ENCODE results near the gene DTX1.

The DTX1 gene

GRCh38 chr12:113135178-113136127, 78.9 kb downstream of the DTX1 start, which contains the start of gene RASAL1:
RASAL1 (minus strand) TSS chr12:113135761; CDS start chr12:113135462, 299 bp downstream.
- WGBS (ENCODE audit: insufficient coverage) = 8% methylated on average over 50 of the region's 68 CpGs
- Histone ChIP-seq H3K36me3 (ENCODE audit: control insufficient read depth in 4 of 4, insufficient read depth in 4 of 4, low read length in 3 of 4) (no peaks in the 10 kb centered on the region), H3K27me3 (replicated peaks in 2 of 5; ENCODE audit: control insufficient read depth in 4 of 5, insufficient read depth in 5 of 5, low read length in 4 of 5) (peaks cover 0 to 10% (median 2%) of the 10 kb centered on the region in 5 experiments), H3K27ac (ENCODE audit: insufficient read depth in 1 of 2, low read depth in 1 of 2, low read length in 2 of 2, poor library complexity in 1 of 2, severe bottlenecking in 2 of 2) (no peak within 1 kb of the TSS), H3K4me3 (ENCODE audit: control insufficient read depth in 1 of 7, extremely low read depth in 1 of 7, insufficient read depth in 4 of 7, low read depth in 2 of 7, low read length in 6 of 7) (peak within 1 kb of the TSS; percentile 17 to 74 (median 53)), H3K4me1 (ENCODE audit: control extremely low read depth in 1 of 4, control insufficient read depth in 4 of 4, insufficient read depth in 4 of 4, low read length in 3 of 4) (peaks cover 3 to 27% (median 19%) of the 10 kb centered on the region in 4 experiments), H3K9me3 (ENCODE audit: control extremely low read depth in 1 of 5, control insufficient read depth in 4 of 5, insufficient read depth in 2 of 5, low read depth in 1 of 5, low read length in 4 of 5) (no peaks in the 10 kb centered on the region)
- peak; percentile 81 to 88 (median 85) for DNase-seq
- POLR2A ChIA-PET = no interaction called here
- CTCF ChIA-PET = interaction anchor here (0.6 to 11.0 kb wide), 7 partner anchors 15 to 87 kb away, joined by 3 to 149 read pairs (median 14); partner anchors contain the start of gene CFAP73

GRCh38 chr12:113136128-113136989, 79.8 kb downstream of the DTX1 start:
- no peaks in the 10 kb centered on the region for H3K9me3 ChIP-seq (ENCODE audit: control extremely low read depth in 1 of 5, control insufficient read depth in 4 of 5, insufficient read depth in 2 of 5, low read depth in 1 of 5, low read length in 4 of 5)
- peaks cover 3 to 27% (median 19%) of the 10 kb centered on the region in 4 experiments for H3K4me1 ChIP-seq (ENCODE audit: control extremely low read depth in 1 of 4, control insufficient read depth in 4 of 4, insufficient read depth in 4 of 4, low read length in 3 of 4)
- H3K27me3 ChIP-seq (replicated peaks in 2 of 5; ENCODE audit: control insufficient read depth in 4 of 5, insufficient read depth in 5 of 5, low read length in 4 of 5) = peaks cover 0 to 10% (median 2%) of the 10 kb centered on the region in 5 experiments
- no peaks in the 10 kb centered on the region for H3K36me3 ChIP-seq (ENCODE audit: control insufficient read depth in 4 of 4, insufficient read depth in 4 of 4, low read length in 3 of 4)
- H3K4me3 ChIP-seq (ENCODE audit: control insufficient read depth in 1 of 7, extremely low read depth in 1 of 7, insufficient read depth in 4 of 7, low read depth in 2 of 7, low read length in 6 of 7) = peak overlapping the region in 6 of 7 experiments; percentile 19 to 74 (median 50)
- peak; percentile 57 to 85 (median 85) for DNase-seq
- ChIA-PET POLR2A (no interaction called here), CTCF (interaction anchor here (0.6 to 11.0 kb wide), 7 partner anchors 14 to 143 kb away, joined by 3 to 149 read pairs (median 14); partner anchors contain the start of gene CFAP73)
- no peak overlapping the region for H3K27ac ChIP-seq (ENCODE audit: insufficient read depth in 1 of 2, low read depth in 1 of 2, low read length in 2 of 2, poor library complexity in 1 of 2, severe bottlenecking in 2 of 2)
- 54% methylated on average over 17 of the region's 21 CpGs for WGBS (ENCODE audit: insufficient coverage)

GRCh38 chr12:113136990-113137511, 80.5 kb downstream of the DTX1 start:
- POLR2A ChIA-PET = no interaction called here
- H3K27ac ChIP-seq (ENCODE audit: insufficient read depth in 1 of 2, low read depth in 1 of 2, low read length in 2 of 2, poor library complexity in 1 of 2, severe bottlenecking in 2 of 2) = no peak overlapping the region
- no peaks in the 10 kb centered on the region for H3K9me3 ChIP-seq (ENCODE audit: control extremely low read depth in 1 of 5, control insufficient read depth in 4 of 5, insufficient read depth in 2 of 5, low read depth in 1 of 5, low read length in 4 of 5)
- no peaks in the 10 kb centered on the region for H3K36me3 ChIP-seq (ENCODE audit: control insufficient read depth in 4 of 4, insufficient read depth in 4 of 4, low read length in 3 of 4)
- H3K4me1 ChIP-seq (ENCODE audit: control extremely low read depth in 1 of 4, control insufficient read depth in 4 of 4, insufficient read depth in 4 of 4, low read length in 3 of 4) = peaks cover 3 to 34% (median 20%) of the 10 kb centered on the region in 4 experiments
- 96% methylated on average over 6 of the region's 6 CpGs for WGBS (ENCODE audit: insufficient coverage)
- H3K4me3 ChIP-seq (ENCODE audit: control insufficient read depth in 1 of 7, extremely low read depth in 1 of 7, insufficient read depth in 4 of 7, low read depth in 2 of 7, low read length in 6 of 7) = no peak overlapping the region
- H3K27me3 ChIP-seq (replicated peaks in 2 of 5; ENCODE audit: control insufficient read depth in 4 of 5, insufficient read depth in 5 of 5, low read length in 4 of 5) = peaks cover 0 to 10% (median 2%) of the 10 kb centered on the region in 5 experiments
- DNase-seq = no peak
- CTCF ChIA-PET = interaction anchor here (0.9 to 11.0 kb wide), 8 partner anchors 13 to 144 kb away, joined by 3 to 149 read pairs (median 10); partner anchors contain the start of gene CFAP73

- DNase-seq = no peak
- POLR2A ChIA-PET = no interaction called here
- H3K4me1 ChIP-seq (ENCODE audit: control extremely low read depth in 1 of 4, control insufficient read depth in 4 of 4, insufficient read depth in 4 of 4, low read length in 3 of 4) = peaks cover 3 to 44% (median 31%) of the 10 kb centered on the region in 4 experiments
- H3K27me3 ChIP-seq (replicated peaks in 2 of 5; ENCODE audit: control insufficient read depth in 4 of 5, insufficient read depth in 5 of 5, low read length in 4 of 5) = peaks cover 0 to 10% (median 2%) of the 10 kb centered on the region in 5 experiments
- H3K36me3 ChIP-seq (ENCODE audit: control insufficient read depth in 4 of 4, insufficient read depth in 4 of 4, low read length in 3 of 4) = no peaks in the 10 kb centered on the region
- WGBS (ENCODE audit: insufficient coverage) = 83% methylated on average over 12 of the region's 12 CpGs
- CTCF ChIA-PET = interaction anchor here (0.9 to 11.0 kb wide), 9 partner anchors 12 to 47 kb away, joined by 3 to 149 read pairs (median 4); partner anchors contain the start of gene CFAP73
- no peak overlapping the region for H3K27ac ChIP-seq (ENCODE audit: insufficient read depth in 1 of 2, low read depth in 1 of 2, low read length in 2 of 2, poor library complexity in 1 of 2, severe bottlenecking in 2 of 2)
- no peaks in the 10 kb centered on the region for H3K9me3 ChIP-seq (ENCODE audit: control extremely low read depth in 1 of 5, control insufficient read depth in 4 of 5, insufficient read depth in 2 of 5, low read depth in 1 of 5, low read length in 4 of 5)
- H3K4me3 ChIP-seq (ENCODE audit: control insufficient read depth in 1 of 7, extremely low read depth in 1 of 7, insufficient read depth in 4 of 7, low read depth in 2 of 7, low read length in 6 of 7) = no peak overlapping the region
These were observed 81.6 kb downstream of the DTX1 start for GRCh38 chr12:113137861-113138783.

- no peak for DNase-seq
- WGBS (ENCODE audit: insufficient coverage) = 93% methylated on average over 3 of the region's 3 CpGs
- Histone ChIP-seq H3K9me3 (ENCODE audit: control extremely low read depth in 1 of 5, control insufficient read depth in 4 of 5, insufficient read depth in 2 of 5, low read depth in 1 of 5, low read length in 4 of 5) (no peaks in the 10 kb centered on the region), H3K27ac (ENCODE audit: insufficient read depth in 1 of 2, low read depth in 1 of 2, low read length in 2 of 2, poor library complexity in 1 of 2, severe bottlenecking in 2 of 2) (no peak overlapping the region), H3K4me3 (ENCODE audit: control insufficient read depth in 1 of 7, extremely low read depth in 1 of 7, insufficient read depth in 4 of 7, low read depth in 2 of 7, low read length in 6 of 7) (no peak overlapping the region), H3K27me3 (replicated peaks in 2 of 5; ENCODE audit: control insufficient read depth in 4 of 5, insufficient read depth in 5 of 5, low read length in 4 of 5) (peaks cover 0 to 10% (median 2%) of the 10 kb centered on the region in 5 experiments), H3K4me1 (ENCODE audit: control extremely low read depth in 1 of 4, control insufficient read depth in 4 of 4, insufficient read depth in 4 of 4, low read length in 3 of 4) (peaks cover 3 to 48% (median 32%) of the 10 kb centered on the region in 4 experiments), H3K36me3 (ENCODE audit: control insufficient read depth in 4 of 4, insufficient read depth in 4 of 4, low read length in 3 of 4) (no peaks in the 10 kb centered on the region)
- CTCF ChIA-PET = interaction anchor here (1.2 to 11.0 kb wide), 6 partner anchors 12 to 39 kb away, joined by 3 to 149 read pairs (median 4); partner anchors contain the start of gene CFAP73
- POLR2A ChIA-PET = no interaction called here
These were observed 82.3 kb downstream of the DTX1 start for GRCh38 chr12:113138826-113139225.

- ChIA-PET CTCF (interaction anchor here (1.2 to 11.0 kb wide), 2 partner anchors 10 to 11 kb away, joined by 3 to 149 read pairs; partner anchors contain the start of gene CFAP73), POLR2A (no interaction called here)
- DNase-seq = no peak
- Histone ChIP-seq H3K27me3 (replicated peaks in 2 of 5; ENCODE audit: control insufficient read depth in 4 of 5, insufficient read depth in 5 of 5, low read length in 4 of 5) (no peaks in the 10 kb centered on the region), H3K27ac (ENCODE audit: insufficient read depth in 1 of 2, low read depth in 1 of 2, low read length in 2 of 2, poor library complexity in 1 of 2, severe bottlenecking in 2 of 2) (no peak overlapping the region), H3K4me1 (ENCODE audit: control extremely low read depth in 1 of 4, control insufficient read depth in 4 of 4, insufficient read depth in 4 of 4, low read length in 3 of 4) (peaks cover 3 to 35% (median 24%) of the 10 kb centered on the region in 4 experiments), H3K36me3 (ENCODE audit: control insufficient read depth in 4 of 4, insufficient read depth in 4 of 4, low read length in 3 of 4) (no peaks in the 10 kb centered on the region), H3K9me3 (ENCODE audit: control extremely low read depth in 1 of 5, control insufficient read depth in 4 of 5, insufficient read depth in 2 of 5, low read depth in 1 of 5, low read length in 4 of 5) (no peaks in the 10 kb centered on the region), H3K4me3 (ENCODE audit: control insufficient read depth in 1 of 7, extremely low read depth in 1 of 7, insufficient read depth in 4 of 7, low read depth in 2 of 7, low read length in 6 of 7) (no peak overlapping the region)
- 100% methylated on average over 2 of the region's 7 CpGs for WGBS (ENCODE audit: insufficient coverage)
These were observed 84.2 kb downstream of the DTX1 start for GRCh38 chr12:113140706-113141105.

Data from common myeloid progenitor, CD34-positive (primary cell).